GM11168 (cell line): Measurements from ENCODE around the gene GREB1.

Source experiments
- in situ Hi-C: fragments of 300-500 bp; cut with MboI; formaldehyde crosslinking; loops from one replicate; pipeline ENCODE4 v1.12.0; 2022; ENCODE audit warnings: low sequenced_read_pairs; ENCODE audit not compliant: unreplicated experiment

GREB1 gene, protein sequence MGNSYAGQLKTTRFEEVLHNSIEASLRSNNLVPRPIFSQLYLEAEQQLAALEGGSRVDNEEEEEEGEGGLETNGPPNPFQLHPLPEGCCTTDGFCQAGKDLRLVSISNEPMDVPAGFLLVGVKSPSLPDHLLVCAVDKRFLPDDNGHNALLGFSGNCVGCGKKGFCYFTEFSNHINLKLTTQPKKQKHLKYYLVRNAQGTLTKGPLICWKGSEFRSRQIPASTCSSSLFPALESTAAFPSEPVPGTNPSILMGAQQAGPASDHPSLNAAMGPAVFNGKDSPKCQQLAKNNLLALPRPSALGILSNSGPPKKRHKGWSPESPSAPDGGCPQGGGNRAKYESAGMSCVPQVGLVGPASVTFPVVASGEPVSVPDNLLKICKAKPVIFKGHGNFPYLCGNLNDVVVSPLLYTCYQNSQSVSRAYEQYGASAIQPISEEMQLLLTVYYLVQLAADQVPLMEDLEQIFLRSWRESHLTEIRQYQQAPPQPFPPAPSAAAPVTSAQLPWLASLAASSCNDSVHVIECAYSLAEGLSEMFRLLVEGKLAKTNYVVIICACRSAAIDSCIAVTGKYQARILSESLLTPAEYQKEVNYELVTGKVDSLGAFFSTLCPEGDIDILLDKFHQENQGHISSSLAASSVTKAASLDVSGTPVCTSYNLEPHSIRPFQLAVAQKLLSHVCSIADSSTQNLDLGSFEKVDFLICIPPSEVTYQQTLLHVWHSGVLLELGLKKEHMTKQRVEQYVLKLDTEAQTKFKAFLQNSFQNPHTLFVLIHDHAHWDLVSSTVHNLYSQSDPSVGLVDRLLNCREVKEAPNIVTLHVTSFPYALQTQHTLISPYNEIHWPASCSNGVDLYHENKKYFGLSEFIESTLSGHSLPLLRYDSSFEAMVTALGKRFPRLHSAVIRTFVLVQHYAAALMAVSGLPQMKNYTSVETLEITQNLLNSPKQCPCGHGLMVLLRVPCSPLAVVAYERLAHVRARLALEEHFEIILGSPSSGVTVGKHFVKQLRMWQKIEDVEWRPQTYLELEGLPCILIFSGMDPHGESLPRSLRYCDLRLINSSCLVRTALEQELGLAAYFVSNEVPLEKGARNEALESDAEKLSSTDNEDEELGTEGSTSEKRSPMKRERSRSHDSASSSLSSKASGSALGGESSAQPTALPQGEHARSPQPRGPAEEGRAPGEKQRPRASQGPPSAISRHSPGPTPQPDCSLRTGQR (N-terminal part only)

DNA sequence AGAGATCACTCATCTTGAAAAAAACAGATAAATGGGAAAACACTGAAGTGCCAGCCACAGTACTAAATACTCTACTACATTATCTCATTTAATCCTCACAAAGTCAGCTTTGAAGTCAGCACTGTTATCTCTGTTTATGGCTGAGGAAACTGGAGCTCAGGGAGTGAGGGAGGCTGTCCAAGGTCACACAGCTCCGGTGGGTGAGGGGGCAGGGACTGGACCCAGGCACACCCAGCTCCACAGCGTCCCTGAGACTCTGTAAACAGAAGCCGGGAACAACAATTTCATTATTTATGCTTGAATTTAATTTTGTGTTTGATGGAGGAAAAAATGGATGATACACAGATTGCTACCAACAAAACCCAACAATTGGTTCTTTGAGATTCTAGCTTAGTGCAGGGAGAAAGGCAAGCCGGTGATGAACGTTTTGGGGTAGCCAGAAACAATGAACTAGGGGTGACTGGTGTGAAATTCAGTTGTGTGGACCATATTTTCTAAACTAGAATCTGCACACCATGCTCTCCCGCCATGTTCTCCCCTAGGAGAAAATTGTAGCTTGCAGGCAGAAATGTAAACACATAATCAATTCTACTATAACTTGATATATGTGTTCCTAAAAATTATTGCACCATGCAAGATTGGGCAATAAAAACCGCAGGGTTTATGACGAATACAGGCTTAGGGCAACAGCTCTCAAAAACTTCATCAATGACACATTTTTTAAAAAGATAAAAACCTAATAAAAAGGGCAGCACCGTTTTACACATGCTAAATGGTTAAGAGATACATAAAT, at the start of gene GREB1:
Gene GREB1, plus strand, starts transcription at position 768 of the 793 bp plus-strand sequence. CDS start 22,570 bp downstream, outside the sequence.
- in situ Hi-C loops = no loop called here

DNA sequence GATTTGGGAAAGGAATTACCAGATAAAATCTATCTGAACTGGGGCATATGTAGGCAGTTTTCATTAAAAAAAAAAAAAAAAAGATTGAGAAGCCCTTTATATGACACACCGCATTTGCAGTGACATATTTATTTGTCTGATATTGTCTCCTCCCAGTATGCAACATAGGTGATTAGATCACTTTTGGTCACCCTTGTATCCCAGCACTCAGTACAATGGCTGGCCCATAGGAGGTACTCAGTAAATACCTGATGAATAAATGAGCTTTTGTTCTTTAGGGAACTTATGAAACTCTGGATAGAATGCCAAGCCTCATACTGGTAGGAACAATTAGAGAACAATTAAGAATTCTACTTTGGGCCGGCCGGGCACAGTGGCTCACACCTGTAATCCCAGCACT, 45.0 kb upstream of the GREB1 start:
- in situ Hi-C loops = no loop called here

DNA sequence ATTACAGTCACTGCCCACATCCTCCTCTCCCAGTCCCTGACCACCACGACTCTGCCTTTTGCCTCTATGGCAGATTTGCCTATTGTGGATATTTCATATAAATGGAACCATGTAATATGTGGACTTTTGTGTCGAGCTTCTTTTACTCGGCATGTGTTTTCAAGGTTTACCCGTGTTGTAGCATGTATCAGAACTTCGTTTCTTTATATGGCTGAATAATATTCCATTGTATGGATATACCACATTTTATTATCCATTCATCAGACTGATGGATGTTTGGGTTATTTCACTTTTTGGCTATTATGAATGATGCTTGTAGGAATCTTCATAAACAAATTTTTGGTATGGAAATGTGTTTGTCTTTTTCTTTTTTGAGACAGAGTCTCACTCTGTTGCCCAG, 43.7 kb upstream of the GREB1 start:
- in situ Hi-C loops = no loop called here

GRCh38 chr2:11491348-11491933, 42.4 kb upstream of the GREB1 start:
- in situ Hi-C loops = no loop called here

GRCh38 chr2:11492244-11492643, 41.6 kb upstream of the GREB1 start:
- in situ Hi-C loops = no loop called here

DNA sequence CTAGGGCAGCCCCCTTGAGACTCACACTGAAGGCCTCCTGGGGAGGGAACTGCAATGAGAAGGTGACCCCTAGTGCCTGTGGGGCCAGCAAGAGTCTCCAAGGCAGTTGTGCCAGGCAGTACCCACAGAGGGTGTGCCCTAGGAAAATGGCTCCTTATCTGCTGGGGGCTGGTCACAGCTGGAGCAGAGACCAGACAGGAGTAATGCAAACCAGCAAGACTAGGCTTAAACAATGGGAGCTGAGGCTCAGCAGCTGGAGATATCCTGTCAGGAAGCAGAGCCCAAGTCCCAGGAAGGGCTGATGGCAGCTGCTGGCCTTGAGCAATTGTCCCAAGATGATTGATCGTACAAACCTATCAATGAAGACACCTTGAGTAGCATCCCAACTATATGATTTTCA, 41.1 kb upstream of the GREB1 start:
- in situ Hi-C loops = no loop called here

DNA sequence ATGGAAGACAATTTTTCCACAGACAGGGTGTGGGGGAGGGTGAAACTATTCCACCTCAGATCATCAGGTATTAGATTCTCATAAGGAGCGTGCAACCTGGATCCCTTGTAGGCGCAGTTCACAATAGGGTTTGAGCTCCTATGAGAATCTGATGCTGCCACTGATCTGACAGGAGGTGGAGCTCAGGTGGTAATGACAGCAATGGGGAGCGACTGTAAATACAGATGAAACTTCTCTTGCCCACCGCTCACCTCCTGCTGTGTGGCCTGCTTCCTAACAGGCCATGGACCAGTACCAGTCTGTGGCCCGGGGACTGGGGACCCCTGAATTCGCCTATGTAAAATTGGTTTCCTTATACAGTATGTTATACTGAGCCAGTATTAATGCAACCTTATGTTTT, 40.6 kb upstream of the GREB1 start:
- in situ Hi-C loops = no loop called here

GRCh38 chr2:11494310-11494709, 39.5 kb upstream of the GREB1 start:
- in situ Hi-C loops = no loop called here

DNA sequence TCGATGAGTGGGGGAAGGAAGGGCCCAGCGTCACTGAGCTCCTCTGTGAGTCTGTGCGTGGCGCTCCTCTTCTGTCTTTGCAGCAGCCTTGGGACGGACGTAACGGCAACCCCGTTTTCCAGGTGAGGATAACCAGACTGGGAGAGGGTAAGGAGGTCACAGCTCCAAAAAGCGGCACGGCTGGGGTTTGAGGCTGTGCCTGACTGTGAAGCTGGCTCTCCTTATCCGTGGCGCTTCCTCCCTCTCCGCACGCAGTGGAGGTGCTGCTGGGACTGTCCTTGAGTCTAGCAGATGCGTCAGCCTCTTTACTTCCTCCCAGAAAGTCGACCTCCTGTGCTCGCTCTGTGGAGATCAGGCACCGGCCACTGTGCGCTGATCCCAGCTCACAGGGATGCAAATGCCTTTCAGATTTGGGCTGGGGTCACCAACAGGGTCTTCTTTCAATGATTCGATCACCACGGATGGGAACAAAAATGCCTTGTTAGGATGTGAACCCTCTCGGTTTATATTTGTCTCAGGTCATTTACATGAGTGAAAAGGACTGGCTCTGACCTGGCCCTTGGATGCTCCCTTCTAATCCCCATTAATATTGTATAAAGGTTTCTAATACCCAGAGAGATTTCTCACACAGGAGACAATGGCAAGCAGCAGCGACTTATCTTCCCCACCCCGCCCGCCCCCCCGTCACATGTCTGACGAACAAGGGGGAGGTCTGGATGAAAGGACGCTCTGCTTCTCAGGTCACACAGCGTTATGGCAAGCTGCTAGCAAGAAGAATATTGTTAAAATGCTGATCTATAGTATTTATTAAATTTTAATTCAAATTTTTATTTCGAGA, 37.8 kb upstream of the GREB1 start:
- in situ Hi-C loops = no loop called here

DNA sequence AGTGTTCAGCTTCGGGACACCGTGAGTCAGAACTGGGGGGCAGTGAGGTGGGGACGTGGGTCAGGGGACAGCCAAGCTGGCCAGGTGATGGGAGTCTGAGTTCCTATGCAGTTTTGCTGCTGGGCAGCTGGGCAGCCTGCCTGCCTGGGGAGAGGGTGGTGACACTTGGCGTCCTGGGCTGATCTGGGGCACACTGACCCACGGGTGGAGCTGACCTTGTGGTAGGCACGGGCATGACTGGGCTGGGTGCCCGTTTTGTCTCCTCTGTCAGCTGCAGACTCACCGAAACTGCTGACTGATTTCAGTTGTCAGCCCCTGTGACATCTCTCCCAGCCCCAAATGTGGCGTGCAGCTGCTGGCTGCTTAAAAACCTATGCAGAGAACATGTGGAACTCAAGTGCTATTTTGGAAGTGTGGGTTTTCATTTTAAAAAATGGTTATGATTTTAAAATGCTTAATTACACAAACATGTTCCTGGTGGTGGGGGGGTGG, 35.3 kb upstream of the GREB1 start:
- in situ Hi-C loops = no loop called here

DNA sequence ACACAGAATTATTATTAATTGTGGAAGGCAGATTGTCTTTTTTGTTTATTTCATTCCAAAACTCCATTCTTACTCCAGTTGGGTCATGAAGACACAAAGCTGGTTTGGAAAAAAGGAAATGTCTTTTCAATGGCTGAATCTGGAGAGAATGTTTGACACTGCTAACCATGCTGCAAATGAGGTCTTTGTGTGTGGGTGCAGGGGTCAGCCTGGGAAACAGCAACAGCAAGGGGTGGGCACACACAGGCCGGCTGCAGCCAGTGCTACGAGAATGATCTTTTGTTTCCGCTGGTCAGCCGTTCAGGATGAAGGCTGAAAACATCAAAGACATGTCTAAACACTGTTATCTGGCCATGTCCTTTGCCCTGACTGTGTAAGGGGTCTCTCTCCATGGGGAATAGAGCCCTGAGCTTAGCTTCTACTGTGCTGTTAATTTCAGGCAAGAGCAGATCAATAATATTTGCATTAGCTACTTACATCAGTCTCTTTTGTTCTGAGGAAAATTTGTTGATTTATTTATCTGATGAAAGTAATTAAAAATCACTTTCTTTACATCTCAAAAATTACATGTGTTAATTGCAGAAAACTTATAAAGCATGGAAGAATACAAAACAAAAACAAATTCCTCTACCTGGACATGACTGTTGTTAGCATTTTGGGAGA, 34.6 kb upstream of the GREB1 start:
- in situ Hi-C loops = no loop called here

DNA sequence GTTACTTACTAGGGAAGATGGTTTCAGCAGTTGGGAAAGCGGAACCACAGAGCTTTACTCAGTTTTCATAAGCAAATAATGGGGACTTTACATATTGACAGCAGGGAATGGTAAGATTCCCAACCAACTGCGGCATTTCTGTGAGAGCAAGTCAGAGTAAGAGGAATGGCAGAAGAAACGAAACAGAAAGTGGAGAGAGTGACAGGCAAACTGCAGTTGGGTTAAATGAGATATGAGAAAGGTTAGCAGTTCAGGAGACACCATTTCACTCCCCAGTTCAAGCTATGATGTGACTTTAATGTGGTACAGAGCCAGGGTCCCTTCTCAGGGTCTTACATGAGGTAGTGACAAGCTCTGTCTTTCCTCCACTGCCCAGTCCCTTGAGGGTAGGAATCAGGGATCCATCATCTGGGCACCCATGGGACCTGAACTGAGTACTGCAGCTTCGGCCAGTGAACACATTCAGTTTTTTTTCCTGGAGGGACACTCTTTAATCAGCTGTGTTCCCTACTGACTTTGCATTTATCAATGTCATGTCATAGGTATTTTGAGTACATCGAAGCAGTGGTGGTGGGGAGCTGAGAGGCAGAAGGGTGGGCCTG, 33.0 kb upstream of the GREB1 start:
- in situ Hi-C loops = no loop called here

GRCh38 chr2:11502740-11503292, 31.0 kb upstream of the GREB1 start:
- in situ Hi-C loops = no loop called here

DNA sequence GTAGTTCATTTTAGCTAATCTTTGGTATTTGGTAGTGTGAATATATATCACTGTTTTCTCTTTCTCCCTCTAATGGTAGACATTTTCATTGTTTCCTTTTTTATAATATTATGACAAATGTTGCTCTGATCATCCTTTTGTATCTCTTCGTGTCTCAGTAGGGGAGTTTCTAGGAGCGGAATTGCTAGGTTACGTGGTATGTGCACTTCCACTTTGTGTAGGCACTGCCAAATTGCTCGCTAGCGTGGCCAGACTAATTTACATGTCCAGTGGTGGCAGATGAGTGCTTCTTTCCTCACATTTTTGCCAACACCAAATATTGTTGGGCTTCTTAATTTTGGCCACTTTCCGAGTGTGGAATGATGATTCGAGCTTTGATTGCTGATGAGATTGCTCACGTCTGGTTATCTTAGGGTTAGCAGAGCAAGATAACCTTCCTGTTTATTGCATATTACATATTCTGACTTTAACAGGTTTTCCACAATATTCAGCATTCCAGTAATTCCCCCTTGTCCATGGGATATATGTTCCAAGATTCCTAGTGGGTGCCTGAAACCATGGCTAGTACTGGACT, 30.4 kb upstream of the GREB1 start:
- in situ Hi-C loops = no loop called here

- in situ Hi-C loops = no loop called here
These were observed 27.9 kb upstream of the GREB1 start for GRCh38 chr2:11505652-11506610.

DNA sequence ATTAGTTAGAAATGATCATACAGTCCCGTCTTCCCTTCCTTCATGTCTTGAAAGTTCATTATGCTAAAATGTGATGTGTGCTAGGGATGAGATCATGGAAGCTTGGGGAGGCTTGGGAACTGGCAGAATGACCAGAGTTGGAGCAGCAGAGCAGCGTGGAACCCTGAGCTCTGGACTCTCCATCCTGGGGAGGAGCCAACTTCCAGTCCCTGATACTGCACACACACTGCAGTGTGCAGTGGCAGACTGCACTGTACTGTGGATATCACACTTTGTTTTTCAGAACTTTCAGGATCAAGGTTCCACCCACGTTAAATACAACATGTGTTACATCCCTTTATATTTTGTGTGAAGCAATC, 27.3 kb upstream of the GREB1 start:
- in situ Hi-C loops = no loop called here
